A549 treated with GW870086 at 1 μM for 4 hours (cell line): ENCODE data around the gene CCDC116. TPM values are rescaled to one million over a fixed set of nuclear protein-coding genes. Genes with fewer than 3 reads are reported as not detected.

ENCODE experiments used
- total RNA-seq: library from RNA; stranded (reverse); fragments of 200-300 nt; extraction: Qiagen RNA extraction; gene quantifications from 5 replicates; pipeline ENCODE4 v1.2.3, GENCODE V29; 2022; ENCODE audit warnings: low read depth

The CCDC116 gene
- total RNA-seq = 0.09 TPM in 1 of 5 replicates, not detected in the others

GRCh38 chr22:21632237-21632895 lies at the start of gene CCDC116:
Gene CCDC116 (plus strand): TSS chr22:21632760. CDS start chr22:21633182, 422 bp downstream.

GRCh38 chr22:21629255-21630149 lies 3.1 kb upstream of the CCDC116 start, which contains the start of gene YDJC:
Gene YDJC (minus strand): TSS chr22:21630022. CDS start chr22:21630014, 8 bp downstream.

GRCh38 chr22:21641789-21642583 lies 9.4 kb downstream of the CCDC116 start, which contains the start of gene SDF2L1:
Gene SDF2L1 (plus strand): TSS chr22:21642302. CDS start chr22:21642337, 35 bp downstream.

Other genes with a start within 250 kb of the CCDC116 start
- 0.24 to 0.63 TPM (median 0.32 TPM) in 5 replicates for gene RIMBP3B, start 249.0 kb upstream of the CCDC116 start, total RNA-seq
- gene HIC2, start 215.4 kb upstream of the CCDC116 start, total RNA-seq = 2.3 to 3.1 TPM (median 2.9 TPM) in 5 replicates
- gene TMEM191C, start 165.4 kb upstream of the CCDC116 start, total RNA-seq = 0.49 to 1.5 TPM (median 0.74 TPM) in 5 replicates
- gene RIMBP3C, start 81.3 kb upstream of the CCDC116 start, total RNA-seq = 0.11 to 0.37 TPM (median 0.24 TPM) in 5 replicates
- gene UBE2L3, start 65.0 kb upstream of the CCDC116 start, total RNA-seq = 63.7 to 71.5 TPM (median 64.9 TPM) in 5 replicates
- gene YDJC, start 2.7 kb upstream of the CCDC116 start, total RNA-seq = 39.9 to 56.8 TPM (median 53.7 TPM) in 5 replicates
- 39.4 to 56.4 TPM (median 53.2 TPM) in 5 replicates for gene SDF2L1, start 9.5 kb downstream of the CCDC116 start, total RNA-seq
- gene PPIL2, start 33.3 kb downstream of the CCDC116 start, total RNA-seq = 17.7 to 21.8 TPM (median 20.6 TPM) in 5 replicates
- 0.16 to 0.54 TPM (median 0.30 TPM) in 5 replicates for gene YPEL1, start 103.0 kb downstream of the CCDC116 start, total RNA-seq
- 40.8 to 81.2 TPM (median 66.8 TPM) in 5 replicates for gene MAPK1, start 234.9 kb downstream of the CCDC116 start, total RNA-seq